OCI-LY1 (cell line): ENCODE data around the gene NPIPB6.

ENCODE experiments used
- CTCF ChIP-seq: fragments of 200-600 bp; sonication (generic), shearing (Covaris generic); IDR thresholded peaks from 2 replicates; pipeline ENCODE4 v1.5.1; 2017; ENCODE audit warnings: mild to moderate bottlenecking, antibody characterized with exemption, low read length, moderate library complexity, mixed read lengths
- EZH2 ChIP-seq: fragments of 200-600 bp; sonication (generic), shearing (Covaris generic); IDR thresholded peaks from 2 replicates; pipeline ENCODE4 v1.8.0; 2017; ENCODE audit warnings: borderline replicate concordance, mixed run types, mild to moderate bottlenecking, antibody characterized with exemption, low read length, moderate library complexity, mixed read lengths

- TF ChIP-seq CTCF (no peak), EZH2 (no peak)
Measured at GRCh38 chr16:28294201-28294600, 69.1 kb downstream of the NPIPB6 start.
